H1 (cell line): ENCODE data around the gene ELP4. TPM values are rescaled to one million over a fixed set of nuclear protein-coding genes. Genes with fewer than 3 reads are reported as not detected.

Experiments used
- CTCF ChIA-PET: fragments of 300-600 bp; sonication (Branson Sonifier 250); formaldehyde crosslinking; loops from one replicate; lab custom pipeline; 2021; ENCODE audit not compliant: partially characterized antibody; lab: Charles Lee
- POLR2A ChIA-PET: fragments of 300-600 bp; sonication (Branson Sonifier 250); formaldehyde crosslinking; loops from one replicate; lab custom pipeline; 2021; ENCODE audit warnings: inconsistent platforms; ENCODE audit not compliant: partially characterized antibody; lab: Charles Lee
- DNase-seq, 2 experiments: peaks; one replicate each; pipeline versions ENCODE4 v3.0.0 to v3.0.0-alpha.2; 2010 to 2022; ENCODE audit warnings: low spot score in 2 of 2, low read depth in 1 of 2, mixed read lengths in 1 of 2
- FAIRE-seq: peaks from 2 replicates; lab custom pipeline; 2011; peaks lifted over from hg19 to GRCh38; lab: Jason Lieb, UNC
- H2AFZ ChIP-seq: 2 replicates; pipeline ENCODE4 v1.8.1; 2012; ENCODE audit warnings: low read length, inconsistent platforms
- H2AK5ac ChIP-seq: 2 replicates; pipeline ENCODE4 v1.6.1; 2013; ENCODE audit warnings: low read depth, low read length
- H2BK120ac ChIP-seq: replicated peaks from 2 replicates; pipeline ENCODE3; 2013; ENCODE audit warnings: low read depth, low read length, inconsistent platforms
- H2BK12ac ChIP-seq: 2 replicates; pipeline ENCODE4 v1.6.1; 2013; ENCODE audit warnings: low read depth, low read length
- H2BK15ac ChIP-seq: 2 replicates; pipeline ENCODE4 v1.6.1; 2013; ENCODE audit warnings: low read length
- H2BK20ac ChIP-seq: 2 replicates; pipeline ENCODE4 v1.6.1; 2013; ENCODE audit warnings: low read length
- H2BK5ac ChIP-seq: 2 replicates; pipeline ENCODE4 v1.6.1; 2013; ENCODE audit warnings: low read depth, low read length
- H3K14ac ChIP-seq: 2 replicates; pipeline ENCODE4 v1.6.1; 2013; ENCODE audit warnings: inconsistent platforms; ENCODE audit not compliant: insufficient read length
- H3K18ac ChIP-seq: 2 replicates; pipeline ENCODE4 v1.6.1; 2013; ENCODE audit warnings: low read length; ENCODE audit errors: extremely low read depth
- H3K23ac ChIP-seq: 2 replicates; pipeline ENCODE4 v1.6.1; 2013; ENCODE audit warnings: inconsistent platforms; ENCODE audit not compliant: insufficient read length
- H3K23me2 ChIP-seq: 2 replicates; pipeline ENCODE4 v1.6.1; 2013; ENCODE audit warnings: low read depth, low read length
- H3K27ac ChIP-seq: 2 replicates; pipeline ENCODE4 v1.6.1; 2011; ENCODE audit warnings: low read depth, low read length, inconsistent platforms
- H3K27me3 ChIP-seq, 4 experiments: replicated peaks in 1 of 4; 1 replicate in 1 of 4; 2 replicates in 3 of 4; pipeline versions ENCODE4 v1.6.1 to v1.8.1; 2011 to 2013; ENCODE audit warnings: low read length in 3 of 4, mild to moderate bottlenecking in 3 of 4, inconsistent platforms in 2 of 4, mixed read lengths in 2 of 4, moderate library complexity in 1 of 4; ENCODE audit not compliant: control insufficient read depth in 3 of 4, insufficient read depth in 3 of 4; ENCODE audit errors: extremely low read depth in 1 of 4
- H3K36me3 ChIP-seq, 4 experiments: 2 replicates each; pipeline versions ENCODE4 v1.6.1 to v1.8.1; 2011 to 2013; ENCODE audit warnings: mild to moderate bottlenecking in 4 of 4, low read length in 3 of 4, moderate library complexity in 2 of 4, control low read depth in 1 of 4, inconsistent platforms in 1 of 4; ENCODE audit not compliant: insufficient read depth in 4 of 4, control insufficient read depth in 2 of 4
- H3K4ac ChIP-seq: replicated peaks from 2 replicates; pipeline ENCODE3; 2013; ENCODE audit warnings: low read length, low read depth, mixed read lengths, inconsistent platforms; ENCODE audit not compliant: insufficient read length
- H3K4me1 ChIP-seq, 4 experiments: replicated peaks in 1 of 4; 1 replicate in 1 of 4; 2 replicates in 3 of 4; pipeline versions ENCODE4 v1.6.1 to v1.8.1; 2011 to 2013; ENCODE audit warnings: low read length in 3 of 4, inconsistent platforms in 2 of 4, mixed read lengths in 1 of 4; ENCODE audit not compliant: insufficient read depth in 4 of 4, control insufficient read depth in 3 of 4
- H3K4me2 ChIP-seq, 2 experiments: 2 replicates each; pipeline versions ENCODE4 v1.6.1 to v1.8.1; 2011 to 2013; ENCODE audit warnings: low read depth in 2 of 2, low read length in 2 of 2, control low read depth in 1 of 2, inconsistent platforms in 1 of 2, mild to moderate bottlenecking in 1 of 2; ENCODE audit not compliant: insufficient read depth in 1 of 2
- H3K4me3 ChIP-seq, 4 experiments: fragments of 200-600, 300-600 bp in 1 of 4; sonication (generic), shearing (Covaris generic), sonication (Bioruptor Twin) in 1 of 4; 2 replicates each; pipeline versions ENCODE4 v1.5.1 to v1.8.1; 2011 to 2016; ENCODE audit warnings: low read length in 4 of 4, low read depth in 3 of 4, control low read depth in 2 of 4, inconsistent platforms in 2 of 4, mild to moderate bottlenecking in 2 of 4, mixed read lengths in 1 of 4, moderate library complexity in 1 of 4; ENCODE audit not compliant: insufficient read depth in 2 of 4; ENCODE audit errors: extremely low read depth in 1 of 4
- H3K56ac ChIP-seq: replicated peaks from 2 replicates; pipeline ENCODE3; 2013; ENCODE audit warnings: low read depth, mild to moderate bottlenecking, mixed read lengths, low read length, inconsistent platforms; ENCODE audit not compliant: insufficient read length
- H3K79me1 ChIP-seq: 2 replicates; pipeline ENCODE4 v1.6.1; 2013; ENCODE audit warnings: low read depth, low read length, control low read depth
- H3K79me2 ChIP-seq, 2 experiments: 2 replicates each; pipeline versions ENCODE4 v1.6.1 to v1.8.1; 2012 to 2013; ENCODE audit warnings: low read length in 2 of 2, mild to moderate bottlenecking in 2 of 2, inconsistent platforms in 1 of 2; ENCODE audit not compliant: insufficient read depth in 2 of 2, control insufficient read depth in 1 of 2
- H3K9ac ChIP-seq, 4 experiments: replicated peaks in 1 of 4; 1 replicate in 1 of 4; 2 replicates in 3 of 4; pipeline versions ENCODE4 v1.6.1 to v1.8.1; 2011 to 2013; ENCODE audit warnings: low read depth in 3 of 4, low read length in 3 of 4, control low read depth in 2 of 4, mild to moderate bottlenecking in 2 of 4, moderate library complexity in 2 of 4, inconsistent platforms in 1 of 4; ENCODE audit errors: extremely low read depth in 1 of 4
- H3K9me3 ChIP-seq, 2 experiments: 2 replicates each; pipeline versions ENCODE4 v1.6.1 to v1.8.1; 2012 to 2013; ENCODE audit warnings: mild to moderate bottlenecking in 2 of 2, moderate library complexity in 2 of 2, control low read depth in 1 of 2, inconsistent platforms in 1 of 2, low read depth in 1 of 2, low read length in 1 of 2, mixed read lengths in 1 of 2; ENCODE audit not compliant: insufficient read depth in 2 of 2
- H4K20me1 ChIP-seq, 2 experiments: replicated peaks in 1 of 2; 2 replicates each; pipeline versions ENCODE3 to v1.8.1; 2011 to 2013; ENCODE audit warnings: inconsistent platforms in 2 of 2, low read length in 2 of 2, mild to moderate bottlenecking in 1 of 2; ENCODE audit not compliant: insufficient read depth in 2 of 2, control insufficient read depth in 1 of 2
- H4K5ac ChIP-seq: 2 replicates; pipeline ENCODE4 v1.6.1; 2013; ENCODE audit warnings: low read length, low read depth, mixed read lengths, inconsistent platforms; ENCODE audit not compliant: insufficient read length
- H4K8ac ChIP-seq: 2 replicates; pipeline ENCODE4 v1.8.0; 2013; ENCODE audit warnings: mild to moderate bottlenecking, moderate library complexity, low read length, inconsistent platforms; ENCODE audit not compliant: insufficient read depth; ENCODE audit errors: extremely low read depth
- H4K91ac ChIP-seq: replicated peaks from 2 replicates; pipeline ENCODE3; 2013; ENCODE audit warnings: low read length, mixed read lengths, inconsistent platforms; ENCODE audit not compliant: insufficient read length
- ASH2L ChIP-seq: fragments of 200-600, 300-600 bp; sonication (generic); IDR thresholded peaks from one replicate; pipeline ENCODE4 v1.7.1; 2017; ENCODE audit warnings: low read length
- EP300 ChIP-seq, 2 experiments: IDR thresholded peaks; 1 replicate in 1 of 2; 2 replicates in 1 of 2; pipeline ENCODE4 v1.6.1; 2011 to 2012; ENCODE audit warnings: low read depth in 2 of 2, low read length in 2 of 2, mild to moderate bottlenecking in 2 of 2, borderline replicate concordance in 1 of 2, inconsistent platforms in 1 of 2, moderate library complexity in 1 of 2
- HDAC6 ChIP-seq: IDR thresholded peaks from one replicate; pipeline ENCODE4 v1.7.1; 2012; ENCODE audit warnings: low read depth, mild to moderate bottlenecking, inconsistent platforms, low read length, moderate library complexity
- SUZ12 ChIP-seq: fragments of 200-600 bp; sonication (generic); IDR thresholded peaks from 2 replicates; pipeline ENCODE4 v1.6.1; 2012; ENCODE audit warnings: mild to moderate bottlenecking, inconsistent platforms, low read length, moderate library complexity, mixed read lengths
- WGBS, 2 experiments: shearing (Covaris generic) in 1 of 2; methylation state at CpG; one replicate each; pipeline versions ENCODE4 v1.1.6 to v1.1.7; 2013 to 2015; ENCODE audit warnings: low lambda C conversion rate in 2 of 2, mixed read lengths in 2 of 2, inconsistent platforms in 1 of 2, low coverage in 1 of 2, missing lambda C conversion rate in 1 of 2; ENCODE audit not compliant: insufficient replicate concordance in 2 of 2, insufficient coverage in 1 of 2, insufficient read length in 1 of 2; ENCODE audit errors: extremely low coverage in 1 of 2, missing lambda C conversion rate in 1 of 2; 5-methylcytosine and 5-hydroxymethylcytosine counted together
- polyA plus RNA-seq, 7 experiments: library from polyadenylated mRNA; depleted of rRNA in 3 of 7; stranded (reverse) in 5 of 7; unstranded in 2 of 7; fragments of >200 nt in 5 of 7; fragments of 200-250 nt in 2 of 7; gene quantifications; 1 replicate in 5 of 7; 2 replicates in 1 of 7; 4 replicates in 1 of 7; pipeline versions ENCODE4 v1.2.1 to v1.2.3, GENCODE V29; 2011 to 2013; ENCODE audit warnings: missing spikeins in 2 of 7, mixed read lengths in 2 of 7
- total RNA-seq: library from RNA; stranded (reverse); fragmentation: NEBNext Ultra II Directional; extraction: Animal tissue kit (Norgen Biotek cat#: 25700); gene quantifications from 2 replicates; pipeline ENCODE4 v1.2.1, GENCODE V29; 2021

ELP4 gene
- total and polyA plus RNA-seq, 2 of the 8 experiments (the other 6 are each of a cell fraction or from before 2014, with no cell fraction given) = 14.0 to 18.6 TPM

GRCh38 chr11:31656051-31656450 lies 146.5 kb downstream of the ELP4 start:
- Histone ChIP-seq H2BK20ac (no peak overlapping the region), H3K27me3 (peaks cover 0 to 1% (median 0%) of the 10 kb centered on the region in 4 experiments; a peak in 1 of 7 replicates), H2BK12ac (no peak overlapping the region), H4K91ac (no peak overlapping the region), H3K14ac (no peak overlapping the region), H3K79me1 (no peaks in the 10 kb centered on the region), H3K4me3 (no peak overlapping the region), H2BK5ac (no peak overlapping the region), H3K9me3 (no peaks in the 10 kb centered on the region), H3K18ac (no peak overlapping the region), H3K4me1 (peaks cover 0 to 4% (median under 1%) of the 10 kb centered on the region in 4 experiments; a peak in 2 of 7 replicates), H4K5ac (no peak overlapping the region), H3K4ac (no peak overlapping the region), H3K9ac (no peak overlapping the region), H3K23ac (no peak overlapping the region), H2AK5ac (no peak overlapping the region), H2BK15ac (no peak overlapping the region), H3K27ac (no peak overlapping the region), H2BK120ac (no peak overlapping the region), H3K23me2 (no peaks in the 10 kb centered on the region), H3K36me3 (no peaks in the 10 kb centered on the region), H3K4me2 (no peak overlapping the region), H2AFZ (no peak overlapping the region), H4K20me1 (no peaks in the 10 kb centered on the region), H3K56ac (no peak overlapping the region), H3K79me2 (no peaks in the 10 kb centered on the region), H4K8ac (no peak overlapping the region)
- TF ChIP-seq ASH2L (no peak), HDAC6 (no peak), SUZ12 (no peak), EP300 (IDR thresholded peaks at IDR 0.05; ENCODE audit: borderline replicate concordance in 1 of 2, low read depth in 2 of 2, low read length in 2 of 2) (no peak)
- ChIA-PET POLR2A (no interaction called here), CTCF (interaction anchor here (3.3 kb wide), 1 partner anchor 302 kb away, joined by 14 read pairs; no protein-coding TSS in a partner anchor)
- no peak for FAIRE-seq
- 90% methylated on average over 1 of the region's 1 CpG; no CpG with 5 or more reads in 1 of the 2 experiments for WGBS, 2 experiments
- DNase-seq = no peak
